KOPT-K1 (cell line): ENCODE data around the gene PSMB10.

Experiments used
- H3K27ac ChIP-seq: fragments of 200-600 bp; sonication (generic); 2 replicates; pipeline ENCODE4 v1.5.1; 2016; ENCODE audit warnings: antibody characterized with exemption, mild to moderate bottlenecking, low read depth, low read length; ENCODE audit not compliant: poor library complexity, severe bottlenecking
- H3K36me3 ChIP-seq: fragments of 200-600 bp; sonication (generic); 2 replicates; pipeline ENCODE4 v1.5.1; 2017; ENCODE audit warnings: antibody characterized with exemption, mild to moderate bottlenecking, low read length, moderate library complexity; ENCODE audit not compliant: insufficient read depth
- H3K9me3 ChIP-seq: fragments of 200-600 bp; sonication (generic); 2 replicates; pipeline ENCODE4 v1.5.1; 2017; ENCODE audit warnings: antibody characterized with exemption, low read length, mild to moderate bottlenecking; ENCODE audit not compliant: insufficient read depth, poor library complexity, severe bottlenecking

PSMB10 gene

DNA sequence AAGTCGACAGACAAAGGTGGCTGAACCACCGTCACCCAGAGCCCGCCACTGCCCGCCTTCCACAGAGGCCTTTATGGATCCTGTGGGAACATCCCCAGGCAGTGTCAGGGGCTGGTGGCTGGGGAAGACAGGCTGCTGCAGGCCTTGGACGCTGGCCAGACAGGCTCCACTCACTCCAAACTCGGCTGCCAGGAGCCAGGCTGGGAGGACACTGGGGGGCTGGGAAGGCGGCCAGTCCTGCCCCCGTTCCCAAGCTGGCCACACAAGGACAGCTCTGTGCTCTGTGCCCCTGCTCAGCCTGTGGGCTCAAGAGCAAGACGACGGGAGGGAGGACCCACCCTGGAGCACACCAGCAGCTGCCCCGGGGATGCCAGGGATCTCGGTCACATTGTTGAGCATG, 14.8 kb upstream of the PSMB10 start:
- Histone ChIP-seq H3K36me3 (peaks cover 72% of the 10 kb centered on the region; the same call in 1 of the 2 replicates), H3K9me3 (no peaks in the 10 kb centered on the region)

DNA sequence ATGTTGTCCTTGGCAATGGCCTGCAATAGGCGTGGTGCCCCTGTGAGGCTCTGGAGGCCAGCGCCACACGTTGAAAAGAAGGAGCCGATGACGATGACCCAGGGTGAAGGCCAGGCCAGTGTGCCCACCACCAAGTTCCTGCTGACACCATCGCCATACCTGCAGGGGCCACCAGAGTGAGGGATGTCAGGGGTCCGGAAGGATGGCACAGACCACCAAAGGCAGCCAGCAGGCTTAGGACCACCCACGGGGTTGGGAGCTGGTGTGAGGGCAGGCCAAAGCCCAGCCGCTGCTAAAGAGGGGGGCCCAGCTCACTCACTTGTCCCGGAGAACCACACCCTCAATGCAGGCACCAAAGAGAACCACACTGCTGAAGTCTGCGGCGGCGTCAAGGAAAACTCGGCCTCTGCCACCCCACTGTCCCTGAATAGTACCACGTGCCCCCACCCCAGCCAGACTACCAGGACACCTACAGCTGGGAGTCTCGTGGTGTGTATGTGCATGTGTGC, 13.7 kb upstream of the PSMB10 start:
- peaks cover 83% of the 10 kb centered on the region; the same call in 1 of the 2 replicates for H3K36me3 ChIP-seq
- H3K27ac ChIP-seq: no peak overlapping the region
- H3K9me3 ChIP-seq: no peaks in the 10 kb centered on the region

More for the DNA sequence above, 14.8 kb upstream of the PSMB10 start:
- H3K27ac ChIP-seq: no peak overlapping the region

DNA sequence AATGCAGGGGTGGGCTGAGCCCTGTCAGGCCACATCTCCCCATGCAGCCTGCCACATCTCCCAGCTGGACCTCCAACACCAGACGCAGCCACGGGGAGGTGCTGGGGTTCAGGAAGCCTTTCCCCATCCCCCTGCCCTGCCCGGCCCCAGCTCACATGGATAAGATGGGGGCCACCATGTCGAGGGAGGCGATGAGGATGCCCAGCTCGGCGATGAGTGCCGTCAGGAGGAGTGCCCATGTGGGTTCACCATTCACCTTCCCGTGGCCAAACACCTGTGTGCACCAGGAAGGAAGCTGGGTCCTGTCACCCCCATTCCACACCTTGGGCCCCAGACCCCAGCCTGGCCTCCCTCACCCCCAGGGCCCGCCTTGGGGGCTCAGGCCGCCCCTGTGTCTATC, 13.0 kb upstream of the PSMB10 start:
- H3K36me3 ChIP-seq: peaks cover 85% of the 10 kb centered on the region; the same call in 1 of the 2 replicates
- no peak overlapping the region for H3K27ac ChIP-seq
- no peaks in the 10 kb centered on the region for H3K9me3 ChIP-seq

DNA sequence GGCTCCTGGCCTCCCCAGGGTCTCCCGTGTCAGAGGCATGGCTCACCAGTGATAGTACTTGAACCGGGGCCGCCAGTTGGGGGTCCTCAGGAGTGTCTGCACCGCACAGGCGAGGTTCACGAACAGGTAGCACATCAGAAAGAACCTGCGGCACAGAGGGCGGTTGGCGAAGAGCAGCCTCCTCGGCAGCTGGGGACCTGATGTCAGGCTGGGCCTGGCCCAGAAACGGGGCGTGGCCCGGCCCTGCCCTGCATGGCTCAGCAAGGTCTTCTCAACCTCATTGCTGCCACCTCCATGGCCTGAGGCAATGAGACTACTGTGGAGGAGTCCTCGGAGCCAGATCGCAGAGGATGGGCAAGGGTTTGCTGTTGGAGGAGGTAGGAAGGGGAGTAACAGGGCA, 11.4 kb upstream of the PSMB10 start:
- no peak overlapping the region for H3K27ac ChIP-seq
- peaks cover 86% of the 10 kb centered on the region; the same call in 1 of the 2 replicates for H3K36me3 ChIP-seq
- no peaks in the 10 kb centered on the region for H3K9me3 ChIP-seq

DNA sequence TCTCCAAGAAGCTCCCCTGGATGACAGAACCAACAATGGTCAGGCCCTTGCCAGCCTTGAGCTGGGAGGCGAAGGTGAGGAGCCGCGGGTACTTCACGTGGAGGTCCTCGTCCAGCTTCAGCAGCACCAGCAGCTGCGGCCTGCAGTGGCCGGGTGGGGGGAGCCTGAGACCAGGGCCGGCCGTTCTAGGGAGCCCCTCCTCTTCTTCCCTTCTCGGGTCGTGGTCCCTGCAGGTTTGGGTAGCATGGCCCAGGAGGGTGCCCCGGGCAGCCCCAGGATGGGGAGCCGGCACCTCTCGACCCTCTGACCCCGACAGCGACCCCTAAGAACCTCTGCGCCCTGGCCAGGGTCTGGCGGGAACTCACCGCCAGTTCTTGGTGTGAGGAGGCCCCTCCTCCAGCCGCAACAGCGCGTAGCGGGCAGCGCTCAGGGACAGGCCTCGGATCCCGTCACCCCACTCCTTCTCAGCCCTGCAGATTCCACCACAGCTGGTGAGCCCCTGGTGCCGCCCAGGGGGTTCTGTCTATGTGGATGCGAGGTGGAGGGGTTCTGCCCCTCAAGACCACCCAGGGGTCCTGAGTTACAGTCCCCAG, 10.4 kb upstream of the PSMB10 start:
- H3K36me3 ChIP-seq: peaks cover 93% of the 10 kb centered on the region
- no peaks in the 10 kb centered on the region for H3K9me3 ChIP-seq
- no peak overlapping the region for H3K27ac ChIP-seq

DNA sequence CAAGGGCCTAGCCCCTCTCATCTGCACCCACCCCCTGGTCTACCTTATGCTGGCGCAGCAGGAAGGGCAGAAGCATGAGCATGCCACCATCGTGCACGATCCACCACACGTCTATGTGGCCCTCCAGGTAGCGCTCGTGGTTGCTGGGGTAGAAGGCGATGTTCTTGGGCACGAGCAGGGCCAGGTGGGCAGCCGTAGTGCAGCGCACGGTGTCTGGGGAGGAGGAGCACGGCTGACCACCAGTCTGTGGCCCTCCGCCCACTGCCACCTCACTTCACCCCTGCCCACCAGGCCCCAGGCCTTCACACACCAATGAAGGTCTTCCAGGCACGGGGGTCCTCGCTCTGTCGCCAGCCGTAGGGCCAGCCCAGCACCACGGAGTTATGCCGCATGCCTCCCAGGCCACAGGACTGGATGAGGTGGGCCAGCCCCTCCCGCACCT, 9.5 kb upstream of the PSMB10 start:
- H3K36me3 ChIP-seq: peaks cover 92% of the 10 kb centered on the region
- H3K27ac ChIP-seq: no peak overlapping the region

DNA sequence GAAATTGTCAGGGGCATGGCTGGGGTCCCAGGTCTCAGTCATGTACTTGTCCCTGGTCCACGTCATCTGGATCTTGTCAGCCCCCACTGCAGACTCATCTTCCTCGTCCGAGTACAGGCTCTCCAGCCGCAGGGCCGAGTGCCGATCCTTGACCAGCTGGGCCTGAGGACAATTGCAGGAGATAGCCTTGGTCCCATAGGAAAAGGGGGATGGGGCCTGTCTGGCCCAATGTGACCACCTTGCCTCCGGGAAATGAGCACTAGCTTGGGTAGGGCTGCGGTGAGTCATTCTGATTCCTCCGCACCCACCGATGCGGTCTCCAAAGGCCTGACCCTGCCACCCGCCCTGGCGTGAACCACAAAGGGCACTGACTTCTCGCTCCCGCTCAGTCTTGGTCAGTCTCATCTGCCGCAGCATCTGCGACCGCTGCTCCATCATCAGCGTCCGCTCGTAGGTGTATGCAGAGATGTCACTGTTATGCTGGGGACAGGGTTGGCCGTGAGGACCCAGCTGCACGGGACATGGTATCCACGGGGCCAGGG, 8.8 kb upstream of the PSMB10 start:
- Histone ChIP-seq H3K36me3 (peaks cover 86% of the 10 kb centered on the region), H3K27ac (no peak overlapping the region), H3K9me3 (no peaks in the 10 kb centered on the region)

More for the DNA sequence above, 9.5 kb upstream of the PSMB10 start:
- H3K9me3 ChIP-seq: no peaks in the 10 kb centered on the region

DNA sequence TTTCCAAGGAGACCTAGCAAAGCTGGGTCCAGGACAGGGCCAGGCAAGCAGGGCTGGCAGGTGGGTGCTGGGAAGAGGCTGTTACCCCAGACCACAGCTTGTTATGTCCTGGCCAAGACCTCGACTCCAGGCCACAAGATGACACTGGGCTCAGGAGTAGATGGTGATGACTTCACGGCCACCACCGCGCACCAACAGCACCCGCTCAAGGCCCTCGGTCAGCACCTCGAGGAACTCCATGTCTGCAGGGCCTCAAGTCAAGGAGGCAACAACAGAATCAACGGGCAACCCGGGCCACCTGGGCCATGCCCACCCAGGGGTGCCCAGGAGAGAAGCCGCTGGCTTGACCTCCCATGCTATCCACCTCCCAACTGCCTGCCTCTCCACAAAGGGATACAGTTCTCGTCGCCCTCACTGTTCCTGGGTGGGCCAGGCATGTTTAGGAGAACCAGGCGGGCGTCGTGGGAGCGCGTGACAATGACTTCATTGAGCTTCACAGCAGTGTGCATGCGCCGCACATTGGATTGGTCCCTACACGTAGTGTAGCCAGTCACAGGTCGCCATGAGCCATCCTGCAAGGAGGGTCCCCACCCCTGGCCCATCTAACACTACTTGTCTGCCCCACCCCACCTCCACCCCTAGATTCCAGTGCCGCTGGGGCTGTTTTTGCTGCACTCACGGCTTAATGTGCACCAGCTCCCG, 8.2 kb upstream of the PSMB10 start:
- Histone ChIP-seq H3K9me3 (no peaks in the 10 kb centered on the region), H3K27ac (no peak overlapping the region), H3K36me3 (peaks cover 80% of the 10 kb centered on the region)

DNA sequence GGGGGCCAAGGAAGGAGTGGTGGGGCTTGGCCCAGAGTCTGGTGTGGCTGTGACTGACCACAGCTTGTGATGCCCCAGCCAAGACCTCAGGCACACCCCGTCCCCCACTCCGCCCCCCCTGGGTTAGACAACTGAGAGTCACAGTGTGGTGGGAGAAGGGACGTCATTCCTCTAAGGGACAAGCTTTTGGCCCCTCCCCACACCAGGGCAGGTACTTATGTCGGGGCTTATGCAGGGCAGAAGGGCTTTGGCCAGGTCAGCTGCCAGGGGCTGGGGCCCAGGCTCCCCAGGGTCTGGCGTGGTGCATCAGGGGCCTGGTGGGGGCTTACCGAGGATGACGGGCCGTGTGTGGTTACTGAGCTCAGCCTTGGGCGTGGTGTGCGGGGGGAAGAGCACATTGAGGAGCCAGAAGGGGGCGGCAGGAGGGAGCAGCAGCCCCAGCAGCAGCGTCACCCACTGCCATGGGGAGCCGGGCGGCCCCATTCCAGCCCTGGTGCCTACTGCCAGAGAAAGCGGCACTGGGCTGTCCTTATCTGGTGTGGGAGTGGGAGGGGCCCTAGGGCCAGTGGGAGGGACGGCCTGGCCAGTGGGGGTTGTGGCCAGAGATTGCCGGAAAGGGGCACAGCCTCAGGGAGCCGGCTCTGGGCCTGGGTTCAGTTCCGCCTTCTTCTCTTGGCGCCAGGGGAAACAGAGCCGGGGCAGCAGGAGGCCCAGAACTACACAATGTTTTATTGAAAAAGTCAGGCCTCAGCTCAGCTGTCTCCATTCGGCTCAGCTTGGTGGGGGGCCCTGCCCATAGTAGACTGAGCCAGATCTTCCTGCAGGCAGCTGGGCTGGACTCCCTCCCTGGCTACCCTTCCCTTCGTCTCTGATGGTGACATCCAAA, 7.2 kb upstream of the PSMB10 start, which contains the start of gene LCAT:
TSS of gene LCAT (minus strand) at position 502 of the 886 bp plus-strand sequence. CDS start at position 483, 19 bp downstream.
- no peak within 1 kb of the TSS for H3K27ac ChIP-seq
- H3K36me3 ChIP-seq: peaks cover 73% of the 10 kb centered on the region
- H3K9me3 ChIP-seq: no peaks in the 10 kb centered on the region

DNA sequence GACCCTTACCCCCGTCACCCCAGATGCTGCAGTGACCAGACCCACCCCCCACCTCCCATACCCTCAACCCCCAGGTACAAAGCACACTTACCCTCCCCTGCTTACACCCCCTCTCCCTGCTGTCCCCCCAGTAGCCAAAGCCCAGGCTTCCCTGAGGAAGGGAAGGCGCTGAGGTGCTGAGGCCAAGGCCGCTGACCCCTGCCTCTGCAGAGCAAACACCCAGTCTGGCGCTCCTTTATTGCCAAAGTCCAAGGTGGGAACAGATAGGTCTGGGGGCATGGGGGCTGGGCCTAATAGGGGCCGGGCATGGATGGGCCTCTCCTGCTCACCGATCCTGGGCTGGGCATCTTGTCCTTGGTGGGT, 6.6 kb upstream of the PSMB10 start:
- Histone ChIP-seq H3K9me3 (no peaks in the 10 kb centered on the region), H3K27ac (no peak overlapping the region), H3K36me3 (peaks cover 68% of the 10 kb centered on the region)

DNA sequence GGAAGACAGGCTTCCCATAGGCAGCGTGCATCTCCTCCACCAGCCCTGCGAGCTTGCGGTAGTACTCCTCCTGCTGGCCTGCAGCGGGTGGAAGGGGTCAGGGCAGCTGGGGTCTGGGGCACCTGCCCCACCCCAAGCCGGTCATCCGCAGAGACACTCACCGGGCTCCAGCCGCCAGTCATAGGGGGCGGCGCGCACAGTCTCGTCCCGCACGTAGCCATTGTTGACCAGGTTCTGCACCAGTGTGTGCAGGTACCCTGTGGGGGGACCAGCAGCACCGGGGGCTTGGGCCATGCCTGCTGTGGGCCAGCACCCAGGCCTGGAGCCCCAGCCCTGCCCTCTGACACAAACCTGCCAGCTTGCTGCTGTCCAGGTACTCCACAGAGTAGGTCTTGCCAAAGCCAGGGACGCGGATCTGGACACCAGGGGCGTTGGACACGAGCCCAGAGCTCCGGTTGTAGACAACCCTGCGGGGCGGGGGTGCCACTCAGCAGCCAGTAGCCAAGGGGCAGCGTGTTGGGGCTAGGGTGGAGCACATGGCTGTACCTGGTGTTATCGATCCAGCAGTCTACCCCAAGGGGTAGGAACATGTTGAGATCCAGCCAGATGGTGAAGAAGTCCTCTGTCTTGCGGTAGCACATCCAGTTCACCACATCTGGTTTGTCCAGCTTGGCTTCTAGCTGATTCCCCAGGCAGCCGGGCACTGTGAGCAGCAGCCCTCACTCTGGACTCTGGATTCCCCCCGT, 6.0 kb upstream of the PSMB10 start:
- peaks cover 63% of the 10 kb centered on the region for H3K36me3 ChIP-seq
- no peaks in the 10 kb centered on the region for H3K9me3 ChIP-seq
- H3K27ac ChIP-seq: no peak overlapping the region

DNA sequence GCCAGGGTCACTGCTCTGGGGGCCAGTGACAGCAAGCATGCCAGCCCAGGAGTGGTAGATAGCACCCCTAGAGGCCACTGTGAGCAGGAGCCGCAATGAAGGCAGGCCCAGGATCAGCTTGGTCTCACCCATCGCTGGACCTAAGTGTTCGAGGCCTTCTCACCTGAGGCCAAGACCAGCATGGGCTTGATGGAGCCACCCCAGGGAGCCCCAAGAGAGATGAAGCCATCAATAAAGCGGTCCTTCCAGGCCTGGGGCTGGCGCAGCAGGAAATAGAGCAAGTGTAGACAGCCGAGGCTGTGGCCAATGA, 5.5 kb upstream of the PSMB10 start:
- no peak overlapping the region for H3K27ac ChIP-seq
- H3K36me3 ChIP-seq: peaks cover 57% of the 10 kb centered on the region
- no peaks in the 10 kb centered on the region for H3K9me3 ChIP-seq

DNA sequence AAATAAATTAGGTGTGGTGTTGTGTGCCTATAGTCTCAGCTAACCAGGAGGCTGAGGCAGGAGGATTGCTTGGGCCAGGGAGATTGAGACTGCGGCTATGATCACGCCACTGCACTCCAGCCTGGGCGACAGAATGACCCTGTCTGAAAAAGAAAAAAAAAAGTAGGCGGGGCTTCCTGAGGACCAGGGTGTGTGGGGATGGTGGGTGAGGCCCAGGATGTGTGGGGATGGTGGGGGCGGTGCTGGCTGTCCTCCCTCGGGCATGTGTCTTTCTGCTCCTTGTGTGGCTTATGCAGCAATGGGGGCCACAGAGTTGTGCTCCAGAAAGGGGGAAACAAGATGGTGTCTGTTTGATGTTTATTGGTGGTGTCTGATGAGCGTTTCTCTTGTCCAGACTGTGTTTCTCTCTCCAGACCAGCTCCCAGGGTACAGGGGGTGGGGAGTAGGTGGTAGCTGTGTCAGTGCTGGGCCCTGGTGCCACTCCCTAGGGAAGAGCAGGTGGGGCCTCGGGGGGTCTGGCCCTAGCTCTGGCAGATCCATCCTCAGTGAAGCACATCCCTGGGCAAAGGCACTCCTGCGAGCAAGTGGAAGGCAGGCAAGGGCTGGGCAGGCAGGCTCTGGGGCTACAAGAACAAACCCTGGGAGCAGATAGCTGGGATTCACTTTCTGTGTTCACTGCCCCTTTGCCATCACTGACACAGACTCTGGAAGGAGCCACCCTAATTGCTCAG, 5.0 kb upstream of the PSMB10 start:
- H3K9me3 ChIP-seq: no peaks in the 10 kb centered on the region
- no peak overlapping the region for H3K27ac ChIP-seq
- peaks cover 52% of the 10 kb centered on the region for H3K36me3 ChIP-seq
